Measurements from ENCODE around the gene PRKAG2. TPM values are rescaled to one million over a fixed set of nuclear protein-coding genes. Genes with fewer than 3 reads are reported as not detected.

Gene PRKAG2
- total and polyA plus RNA-seq, 5 experiments from 2014 or later: 29.5 to 63.5 (median 34.1) TPM

DNA sequence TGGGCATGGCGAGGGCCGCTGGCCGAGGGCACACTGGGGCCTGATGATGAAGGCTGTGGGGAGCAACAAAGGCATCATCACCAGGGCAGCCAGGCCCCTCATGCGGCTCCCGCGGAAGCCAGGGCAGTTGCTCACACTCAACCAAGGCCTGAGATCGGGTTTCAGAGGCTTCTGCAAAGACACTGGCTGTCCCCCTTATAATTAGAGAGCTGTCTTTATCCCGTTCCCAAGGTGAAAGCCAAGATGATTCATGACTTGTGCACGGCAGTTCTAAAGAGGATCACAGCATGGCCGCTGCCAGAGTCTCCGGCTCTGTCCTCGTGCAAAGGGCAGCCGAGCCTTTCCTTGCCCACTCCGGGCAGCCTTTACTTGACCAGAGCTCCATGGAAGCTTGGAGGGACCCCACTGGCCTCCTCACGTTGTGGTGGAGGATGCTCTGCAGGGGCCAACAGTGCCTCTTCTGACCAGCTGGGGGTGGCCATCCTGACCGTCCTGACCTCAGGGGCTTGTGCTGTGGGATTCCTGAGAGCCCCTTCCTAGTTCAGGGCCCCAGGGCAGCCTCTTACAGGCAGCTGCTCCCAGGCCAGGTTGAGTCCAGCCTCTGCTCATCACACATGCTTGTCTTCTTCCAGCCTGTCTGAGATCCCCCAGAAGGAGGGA lies 82.3 kb downstream of the PRKAG2 start:
- H3K4me1 Mint-ChIP-seq: peaks cover 18 to 20% (median 18%) of the 10 kb centered on the region in 4 donors
- no peak overlapping the region for H3K27ac Mint-ChIP-seq
- no peaks in the 10 kb centered on the region for H3K9me3 Mint-ChIP-seq
- peaks cover 0 to 8% (median 0%) of the 10 kb centered on the region in 3 donors for H3K36me3 Mint-ChIP-seq
- DNase-seq (no peak), ATAC-seq (no peak)
- H3K27me3 Mint-ChIP-seq: no peaks in the 10 kb centered on the region
- POLR2A ChIA-PET: no interaction called here
- H3K4me3 Mint-ChIP-seq: peak overlapping the region in 1 of 10 donors; percentile 20

DNA sequence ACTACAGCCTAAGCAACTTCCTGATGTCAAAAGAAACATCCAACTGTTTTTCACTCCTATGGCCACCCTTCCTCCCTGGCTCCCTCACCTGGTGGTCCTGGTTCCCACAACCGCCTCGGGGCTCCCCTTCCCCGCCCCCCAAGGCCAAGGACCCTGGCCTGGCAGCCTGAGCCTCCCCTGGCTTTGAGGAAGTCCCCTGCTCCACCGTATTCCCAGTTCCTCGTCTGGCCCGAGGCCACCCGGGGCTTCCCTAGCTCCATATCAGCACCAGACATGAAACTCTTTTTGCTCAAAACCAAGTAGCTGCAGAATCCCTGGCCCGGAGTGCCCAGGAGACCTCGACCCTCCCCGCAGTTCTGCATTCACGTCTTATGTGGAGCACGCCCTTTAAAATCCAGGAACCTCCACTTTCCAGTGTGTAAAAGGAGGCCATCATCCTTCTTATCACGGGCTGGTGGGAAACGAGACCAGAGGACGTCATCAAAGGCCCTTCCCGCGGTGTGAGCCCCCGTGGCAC lies 82.9 kb downstream of the PRKAG2 start:
- Mint-ChIP-seq H3K27ac (no peak overlapping the region), H3K36me3 (peaks cover 0 to 8% (median 0%) of the 10 kb centered on the region in 3 donors), H3K9me3 (no peaks in the 10 kb centered on the region), H3K4me3 (peak overlapping the region in 1 of 10 donors; percentile 20), H3K27me3 (no peaks in the 10 kb centered on the region), H3K4me1 (peaks cover 20 to 26% (median 23%) of the 10 kb centered on the region in 4 donors)
- ATAC-seq (no peak), DNase-seq (no peak)
- POLR2A ChIA-PET: no interaction called here

DNA sequence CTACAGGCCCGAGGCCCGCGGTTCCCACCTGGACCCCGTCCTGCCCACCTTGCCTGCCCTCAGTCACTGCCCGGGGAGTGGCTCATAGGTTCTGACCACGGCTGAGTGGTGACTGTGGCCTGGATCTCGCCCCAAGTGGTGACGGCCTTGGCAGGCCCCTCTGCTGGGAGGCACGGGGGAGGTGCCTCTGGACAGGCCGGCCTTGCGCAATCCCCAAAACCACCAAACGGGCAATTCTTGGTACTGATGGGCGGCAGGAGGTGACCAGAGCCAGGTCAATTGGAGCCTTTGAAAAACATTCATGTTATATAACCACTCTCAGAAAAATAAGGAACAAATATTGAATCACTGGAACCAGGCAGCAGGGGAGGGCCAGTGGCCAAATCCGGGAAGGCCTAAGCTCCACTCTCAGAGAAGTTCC lies 83.4 kb downstream of the PRKAG2 start:
- Mint-ChIP-seq H3K4me3 (no peak overlapping the region), H3K36me3 (peaks cover 0 to 8% (median 0%) of the 10 kb centered on the region in 3 donors), H3K27me3 (no peaks in the 10 kb centered on the region), H3K27ac (no peak overlapping the region), H3K9me3 (no peaks in the 10 kb centered on the region), H3K4me1 (peaks cover 21 to 29% (median 26%) of the 10 kb centered on the region in 4 donors)
- POLR2A ChIA-PET: no interaction called here
- DNase-seq (no peak), ATAC-seq (no peak)

DNA sequence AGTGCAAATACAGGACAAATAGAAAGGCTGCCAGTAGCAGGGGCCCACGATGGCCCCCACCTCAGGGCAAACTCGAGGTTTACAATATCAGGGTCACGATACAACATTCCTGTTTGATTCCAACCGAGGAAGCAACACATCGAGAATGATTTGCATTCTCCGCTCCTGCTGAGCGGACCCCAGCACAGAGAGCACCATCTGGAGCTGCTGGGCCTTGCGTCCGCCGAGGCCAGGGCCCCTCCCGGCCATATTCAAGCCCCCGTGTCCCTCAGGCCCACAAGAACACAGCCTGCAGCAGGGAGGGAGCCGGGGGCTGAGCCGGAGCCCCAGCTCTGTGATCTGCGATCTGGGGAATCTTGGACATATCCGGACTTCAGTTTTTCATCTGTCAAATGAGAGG lies 84.3 kb downstream of the PRKAG2 start:
- H3K27ac Mint-ChIP-seq: peak overlapping the region in 1 of 10 donors; percentile 61

DNA sequence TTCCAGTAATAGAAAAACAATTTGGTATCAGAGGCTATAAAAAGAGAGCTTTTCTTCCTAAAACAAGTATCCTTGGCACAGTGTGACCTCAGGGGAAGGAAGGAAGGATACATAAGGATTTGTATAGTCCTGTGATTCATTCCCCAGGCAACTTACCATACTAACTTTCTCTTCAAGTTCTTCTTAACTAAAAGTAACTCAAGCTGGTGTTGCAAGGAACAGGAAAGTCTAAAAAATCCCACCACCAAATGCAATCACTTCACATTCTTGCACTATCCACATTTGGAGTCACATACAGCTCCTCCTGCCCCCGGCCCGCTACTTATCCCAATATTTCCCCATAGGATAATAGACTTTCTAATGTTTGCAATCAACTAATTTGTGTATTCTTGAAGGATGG lies 84.8 kb downstream of the PRKAG2 start:
- peaks cover 0 to 5% (median 0%) of the 10 kb centered on the region in 3 donors for H3K36me3 Mint-ChIP-seq

More for the DNA sequence above, 84.3 kb downstream of the PRKAG2 start:
- no peak for DNase-seq
- Mint-ChIP-seq H3K4me3 (no peak overlapping the region), H3K9me3 (no peaks in the 10 kb centered on the region), H3K27me3 (no peaks in the 10 kb centered on the region), H3K36me3 (peaks cover 0 to 5% (median 0%) of the 10 kb centered on the region in 3 donors), H3K4me1 (peaks cover 25 to 36% (median 29%) of the 10 kb centered on the region in 4 donors)
- POLR2A ChIA-PET: no interaction called here
- ATAC-seq: no peak

DNA sequence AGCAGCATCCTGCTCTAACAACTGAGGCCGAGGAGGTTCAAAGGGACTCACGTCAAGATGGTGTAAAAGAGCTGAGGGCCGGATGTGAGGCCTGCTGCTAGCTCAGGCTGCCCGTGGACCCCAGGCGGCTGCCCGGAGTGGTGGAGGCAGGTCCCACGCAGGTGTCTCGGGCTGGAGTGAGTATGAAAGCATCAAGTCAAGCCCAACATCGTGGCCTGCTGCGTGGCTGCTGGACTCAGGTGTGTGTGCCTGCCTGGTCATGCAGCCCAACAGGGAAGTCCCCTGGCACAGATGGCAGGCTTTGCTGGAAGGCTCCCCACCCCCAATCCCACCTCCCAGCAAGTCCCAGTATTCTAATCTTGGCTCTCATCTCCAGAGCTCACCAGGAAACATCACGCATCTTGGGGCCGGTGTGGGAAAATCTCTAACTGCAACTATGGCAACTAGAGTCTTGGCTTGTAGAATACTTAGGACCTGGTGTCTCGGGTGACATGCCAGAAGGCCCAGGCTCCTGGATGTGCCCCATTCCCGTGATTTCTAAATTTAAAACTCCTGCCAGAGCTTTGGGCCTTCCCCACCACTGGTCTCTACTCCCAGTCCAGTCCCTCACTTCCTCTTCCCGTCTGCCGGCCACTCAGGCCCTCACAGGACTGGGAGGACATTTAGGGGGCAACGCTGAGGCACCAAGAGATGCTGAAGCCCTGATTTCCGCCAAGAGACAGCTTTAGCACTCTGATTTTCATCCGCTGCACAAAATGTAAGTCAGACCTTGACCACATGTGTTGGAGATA lies 85.9 kb downstream of the PRKAG2 start:
- Mint-ChIP-seq H3K27ac (no peak overlapping the region), H3K4me1 (peaks cover 24 to 42% (median 29%) of the 10 kb centered on the region in 4 donors), H3K4me3 (no peak overlapping the region), H3K36me3 (peaks cover 0 to 5% (median 0%) of the 10 kb centered on the region in 3 donors), H3K27me3 (no peaks in the 10 kb centered on the region), H3K9me3 (no peaks in the 10 kb centered on the region)
- POLR2A ChIA-PET: no interaction called here
- DNase-seq (no peak), ATAC-seq (no peak)

More for the DNA sequence above, 84.8 kb downstream of the PRKAG2 start:
- Mint-ChIP-seq H3K27ac (peak overlapping the region in 1 of 10 donors; percentile 9), H3K27me3 (no peaks in the 10 kb centered on the region), H3K9me3 (no peaks in the 10 kb centered on the region), H3K4me1 (peaks cover 25 to 41% (median 29%) of the 10 kb centered on the region in 4 donors), H3K4me3 (no peak overlapping the region)
- no peak for ATAC-seq
- POLR2A ChIA-PET: no interaction called here
- no peak for DNase-seq

DNA sequence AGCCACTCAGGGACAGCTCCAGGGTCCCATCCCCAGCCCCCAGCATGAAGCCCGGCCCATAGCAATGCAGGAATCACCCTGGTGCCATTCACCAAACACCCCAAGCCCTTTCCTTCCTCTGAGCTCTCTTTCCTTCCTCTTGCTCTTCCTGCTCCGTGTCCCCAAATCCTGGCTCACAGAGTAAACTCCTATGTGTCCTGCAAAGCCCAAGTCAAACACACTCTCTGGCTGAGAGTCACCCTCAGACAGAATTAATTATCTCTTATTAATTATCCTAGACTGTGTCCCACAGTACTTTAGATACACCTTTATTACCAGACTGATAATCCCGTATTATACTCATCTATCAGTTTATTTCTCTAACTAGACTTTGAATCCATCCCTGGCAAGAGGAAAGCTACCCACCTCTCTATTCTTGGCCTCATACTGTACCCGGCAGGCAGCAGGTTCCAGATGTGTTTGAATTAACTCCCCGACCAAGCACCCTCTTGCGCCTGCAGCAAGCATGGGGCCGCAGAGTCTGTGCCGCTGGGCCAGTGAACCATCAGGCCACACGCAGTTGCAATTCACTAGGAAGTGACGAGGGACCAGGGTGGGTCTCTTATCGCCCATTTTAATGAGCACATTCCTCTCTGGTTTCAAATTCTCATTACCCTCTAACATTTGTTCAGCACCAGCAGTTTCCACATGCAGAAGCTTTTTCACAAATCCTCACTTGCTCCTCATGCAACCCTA lies 86.7 kb downstream of the PRKAG2 start:
- H3K27ac Mint-ChIP-seq: peak overlapping the region in 1 of 10 donors; percentile 53
- no peak for ATAC-seq
- H3K4me3 Mint-ChIP-seq: no peak overlapping the region
- H3K36me3 Mint-ChIP-seq: peaks cover 0 to 5% (median 0%) of the 10 kb centered on the region in 3 donors
- H3K27me3 Mint-ChIP-seq: no peaks in the 10 kb centered on the region
- H3K4me1 Mint-ChIP-seq: peaks cover 19 to 38% (median 29%) of the 10 kb centered on the region in 4 donors
- no peaks in the 10 kb centered on the region for H3K9me3 Mint-ChIP-seq
- DNase-seq: no peak
- POLR2A ChIA-PET: no interaction called here

DNA sequence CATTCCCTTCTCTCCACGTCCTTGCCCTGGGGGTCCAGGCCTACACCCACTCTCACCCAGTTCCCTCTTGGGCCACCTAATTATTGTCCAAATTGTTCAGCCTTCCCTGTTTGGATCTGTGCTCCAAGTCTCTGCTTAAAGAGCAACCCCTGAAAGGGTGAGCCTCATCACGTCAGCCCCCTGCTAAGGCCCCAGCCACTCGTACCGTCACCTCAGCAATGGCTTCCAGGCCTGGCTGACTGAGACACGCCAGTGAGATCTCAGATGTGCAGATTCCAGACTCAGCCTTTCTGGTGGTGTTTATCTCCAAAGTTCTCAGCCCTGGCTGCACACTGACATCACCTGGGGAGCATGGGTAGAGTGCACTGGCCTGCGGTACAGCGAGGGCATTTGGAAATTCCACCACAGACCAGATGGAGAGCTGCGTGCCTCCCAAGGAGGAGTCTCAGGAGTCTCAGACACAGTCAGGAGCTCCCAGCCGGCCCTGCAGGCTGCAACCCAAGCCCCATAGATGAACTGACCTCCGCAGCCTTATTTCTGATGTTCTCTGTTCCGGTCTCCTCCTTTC lies 87.5 kb downstream of the PRKAG2 start:
- Mint-ChIP-seq H3K27me3 (no peaks in the 10 kb centered on the region), H3K27ac (peak overlapping the region in 4 of 10 donors; percentile 5 to 72 (median 32)), H3K36me3 (peaks cover 0 to 4% (median 0%) of the 10 kb centered on the region in 3 donors), H3K4me1 (peaks cover 19 to 38% (median 28%) of the 10 kb centered on the region in 4 donors), H3K9me3 (no peaks in the 10 kb centered on the region), H3K4me3 (no peak overlapping the region)
- POLR2A ChIA-PET: no interaction called here
- DNase-seq (no peak), ATAC-seq (no peak)

DNA sequence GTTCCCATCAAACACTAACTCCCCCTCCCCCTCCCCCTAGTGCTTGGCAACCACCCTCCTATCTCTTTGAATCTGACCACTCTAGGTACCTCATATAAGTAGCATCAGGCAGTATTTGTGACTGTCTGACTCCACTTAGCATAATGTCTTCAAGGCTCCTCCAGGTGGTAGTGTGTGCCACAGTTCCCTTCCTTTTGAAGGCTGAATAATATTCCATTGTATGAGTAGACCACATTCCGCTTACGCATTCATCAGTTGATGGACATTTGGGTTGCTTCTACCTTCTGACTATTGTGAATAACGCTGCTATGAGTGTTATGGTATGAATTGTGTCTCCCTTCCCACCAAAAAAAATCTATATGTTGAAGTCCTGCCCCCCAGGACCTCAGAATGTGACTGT lies 89.6 kb downstream of the PRKAG2 start:
- DNase-seq (no peak), ATAC-seq (no peak)
- Mint-ChIP-seq H3K36me3 (peaks cover 0 to 6% (median 0%) of the 10 kb centered on the region in 3 donors), H3K4me3 (no peak overlapping the region), H3K27ac (peak overlapping the region in 3 of 10 donors; percentile 4 to 15 (median 9)), H3K9me3 (no peaks in the 10 kb centered on the region), H3K27me3 (no peaks in the 10 kb centered on the region), H3K4me1 (peaks cover 22 to 46% (median 32%) of the 10 kb centered on the region in 4 donors)
- POLR2A ChIA-PET: no interaction called here

DNA sequence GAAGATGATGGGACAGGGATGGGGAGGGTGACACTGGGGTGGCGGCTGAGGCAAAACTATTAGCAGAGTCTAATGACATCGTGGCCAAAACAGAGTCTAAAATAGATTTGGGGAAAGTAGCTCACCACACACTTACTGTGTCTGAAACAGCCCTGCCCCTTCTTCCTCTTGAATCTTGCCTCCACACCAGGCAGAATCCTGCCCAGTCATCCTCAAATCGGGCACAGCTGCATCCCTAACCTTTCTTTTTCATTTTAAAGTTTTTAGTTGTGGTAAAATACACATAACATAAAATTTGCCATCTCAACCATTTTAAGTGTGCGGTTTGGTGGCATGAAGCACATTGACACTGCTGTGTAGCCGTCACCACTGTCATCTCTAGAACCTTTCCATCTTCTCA lies 90.0 kb downstream of the PRKAG2 start:
- Mint-ChIP-seq H3K36me3 (peaks cover 0 to 6% (median 0%) of the 10 kb centered on the region in 3 donors), H3K27ac (peak overlapping the region in 3 of 10 donors; percentile 4 to 62 (median 16)), H3K4me1 (peaks cover 22 to 48% (median 34%) of the 10 kb centered on the region in 4 donors), H3K9me3 (no peaks in the 10 kb centered on the region), H3K4me3 (no peak overlapping the region), H3K27me3 (no peaks in the 10 kb centered on the region)
- ATAC-seq (no peak), DNase-seq (no peak)
- POLR2A ChIA-PET: no interaction called here

DNA sequence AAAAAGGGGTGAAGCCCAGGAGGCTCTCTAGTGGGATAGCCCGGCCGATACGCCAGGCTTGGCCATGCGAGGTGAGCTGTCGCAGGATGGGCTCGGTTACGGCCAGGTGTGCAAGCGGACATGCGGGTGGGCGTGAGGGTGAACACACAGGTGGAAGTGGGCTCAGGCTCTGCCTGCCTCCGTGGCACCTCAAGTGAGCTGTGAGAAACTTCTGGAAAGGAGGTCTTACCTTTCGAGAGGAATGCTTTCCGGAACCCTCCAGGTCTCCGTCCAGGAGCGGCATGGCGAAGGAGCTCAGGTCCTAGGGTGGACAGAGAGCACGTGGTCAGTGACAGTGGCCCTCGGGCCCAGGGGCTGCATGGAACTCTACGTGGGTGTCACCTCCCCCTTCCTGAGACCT lies 90.7 kb downstream of the PRKAG2 start:
- no peaks in the 10 kb centered on the region for H3K9me3 Mint-ChIP-seq
- DNase-seq (no peak), ATAC-seq (no peak)
- POLR2A ChIA-PET: no interaction called here
- peaks cover 20 to 46% (median 31%) of the 10 kb centered on the region in 4 donors for H3K4me1 Mint-ChIP-seq
- H3K36me3 Mint-ChIP-seq: peaks cover 0 to 6% (median 0%) of the 10 kb centered on the region in 3 donors
- H3K4me3 Mint-ChIP-seq: no peak overlapping the region
- H3K27ac Mint-ChIP-seq: peak overlapping the region in 1 of 10 donors; percentile 16
- no peaks in the 10 kb centered on the region for H3K27me3 Mint-ChIP-seq

DNA sequence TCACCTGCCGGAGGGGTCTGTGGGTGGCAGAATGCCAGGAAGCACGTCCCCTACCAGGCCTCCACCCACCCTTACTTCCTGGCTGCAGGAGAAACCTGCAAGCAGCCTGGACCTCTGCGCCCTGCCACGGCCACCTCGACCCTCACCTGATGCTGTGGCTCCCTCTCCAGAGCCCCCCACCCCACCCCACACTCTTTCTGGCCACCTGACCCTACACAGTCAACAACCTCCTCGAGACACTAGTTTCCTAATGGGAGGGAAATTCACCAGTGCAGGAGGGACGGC lies 91.3 kb downstream of the PRKAG2 start:
- Mint-ChIP-seq H3K27ac (peak overlapping the region in 2 of 10 donors; percentile 6 to 53), H3K9me3 (no peaks in the 10 kb centered on the region), H3K4me1 (peaks cover 22 to 46% (median 31%) of the 10 kb centered on the region in 4 donors), H3K36me3 (peaks cover 0 to 12% (median 0%) of the 10 kb centered on the region in 3 donors), H3K4me3 (no peak overlapping the region), H3K27me3 (no peaks in the 10 kb centered on the region)
- DNase-seq (no peak), ATAC-seq (no peak)
- POLR2A ChIA-PET: no interaction called here
